IMR-90 (cell line): ENCODE data around the gene CERT1.

Source experiments
- BHLHE40 ChIP-seq: fragments of 150-350 bp; IDR thresholded peaks from 2 replicates; pipeline ENCODE4 v1.6.1; 2016; ENCODE audit warnings: mild to moderate bottlenecking, low read depth, low read length
- CEBPB ChIP-seq: IDR thresholded peaks from 2 replicates; pipeline ENCODE4 v1.6.1; 2012; ENCODE audit warnings: low read depth, low read length, improper control_type of control experiment
- CTCF ChIP-seq: conservative IDR thresholded peaks from 2 replicates; pipeline ENCODE4 v1.5.1; 2012; ENCODE audit warnings: mild to moderate bottlenecking, low read depth, low read length, improper control_type of control experiment
- FOS ChIP-seq: fragments of 150-350 bp; IDR thresholded peaks from 2 replicates; pipeline ENCODE4 v1.6.1; 2016; ENCODE audit warnings: low read depth, low read length
- MAFK ChIP-seq: IDR thresholded peaks from 2 replicates; pipeline ENCODE4 v1.6.1; 2012; ENCODE audit warnings: low read depth, low read length, improper control_type of control experiment
- MAZ ChIP-seq: IDR thresholded peaks from 2 replicates; pipeline ENCODE4 v1.6.1; 2012; ENCODE audit warnings: low read depth, mild to moderate bottlenecking, low read length, improper control_type of control experiment, moderate library complexity, borderline replicate concordance
- MXI1 ChIP-seq: IDR thresholded peaks from 2 replicates; pipeline ENCODE4 v1.6.1; 2012; ENCODE audit warnings: low read depth, mild to moderate bottlenecking, low read length, moderate library complexity, borderline replicate concordance
- NFE2L2 ChIP-seq: fragments of 150-350 bp; IDR thresholded peaks from 2 replicates; pipeline ENCODE4 v1.6.1; 2016; ENCODE audit warnings: low read depth, mild to moderate bottlenecking, low read length
- POLR2A ChIP-seq: IDR thresholded peaks from 2 replicates; pipeline ENCODE4 v1.6.1; 2012; ENCODE audit warnings: mild to moderate bottlenecking, low read depth, low read length
- RAD21 ChIP-seq: IDR thresholded peaks from 2 replicates; pipeline ENCODE4 v1.6.1; 2012; ENCODE audit warnings: low read length, improper control_type of control experiment
- RCOR1 ChIP-seq: IDR thresholded peaks from 2 replicates; pipeline ENCODE4 v1.6.1; 2012; ENCODE audit warnings: mild to moderate bottlenecking, low read length, improper control_type of control experiment; ENCODE audit not compliant: insufficient replicate concordance
- SMC3 ChIP-seq: fragments of 150-350 bp; IDR thresholded peaks from 2 replicates; pipeline ENCODE4 v1.6.1; 2016; ENCODE audit warnings: low read depth, mild to moderate bottlenecking, antibody characterized with exemption, low read length, moderate library complexity
- USF2 ChIP-seq: fragments of 150-350 bp; IDR thresholded peaks from 2 replicates; pipeline ENCODE4 v1.6.1; 2017; ENCODE audit warnings: mild to moderate bottlenecking, antibody characterized with exemption, low read length, low read depth
- TF ChIP-seq, protein P1 (sequence below): fragments of 150-350 bp; IDR thresholded peaks from 2 replicates; pipeline ENCODE4 v1.6.1; 2016; ENCODE audit warnings: low read depth, mild to moderate bottlenecking, low read length, moderate library complexity, borderline replicate concordance

DNA sequence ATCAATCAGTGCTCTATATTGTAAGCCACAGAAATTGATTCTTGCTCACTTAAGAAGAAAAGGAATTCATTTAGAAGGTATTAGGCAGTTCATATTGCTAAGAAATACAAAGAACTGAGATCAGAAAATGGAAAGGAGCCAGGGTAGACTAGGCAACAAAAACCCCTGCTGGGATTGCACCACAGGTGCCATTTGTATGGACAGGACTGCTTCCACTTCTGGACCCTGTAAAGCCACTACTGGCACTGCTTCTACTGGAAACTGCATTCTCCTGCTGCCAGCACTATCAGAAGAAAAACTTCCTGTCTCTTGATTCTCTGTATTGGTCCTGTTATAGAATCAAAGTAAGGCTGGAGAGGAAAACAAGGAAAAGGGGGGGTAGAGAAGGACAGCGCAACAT lies 45.9 kb downstream of the CERT1 start:
- no peak for TF ChIP-seq CTCF
- TF ChIP-seq RAD21 = no peak
- TF ChIP-seq RCOR1 = no peak
- no peak for TF ChIP-seq FOS
- no peak for TF ChIP-seq POLR2A
- TF ChIP-seq SMC3 = no peak
- TF ChIP-seq BHLHE40 = no peak
- TF ChIP-seq MAFK = no peak
- no peak for TF ChIP-seq CEBPB
- no peak for TF ChIP-seq USF2
- TF ChIP-seq, protein P1, sequence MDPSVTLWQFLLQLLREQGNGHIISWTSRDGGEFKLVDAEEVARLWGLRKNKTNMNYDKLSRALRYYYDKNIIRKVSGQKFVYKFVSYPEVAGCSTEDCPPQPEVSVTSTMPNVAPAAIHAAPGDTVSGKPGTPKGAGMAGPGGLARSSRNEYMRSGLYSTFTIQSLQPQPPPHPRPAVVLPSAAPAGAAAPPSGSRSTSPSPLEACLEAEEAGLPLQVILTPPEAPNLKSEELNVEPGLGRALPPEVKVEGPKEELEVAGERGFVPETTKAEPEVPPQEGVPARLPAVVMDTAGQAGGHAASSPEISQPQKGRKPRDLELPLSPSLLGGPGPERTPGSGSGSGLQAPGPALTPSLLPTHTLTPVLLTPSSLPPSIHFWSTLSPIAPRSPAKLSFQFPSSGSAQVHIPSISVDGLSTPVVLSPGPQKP = no peak
- TF ChIP-seq MXI1 = no peak
- no peak for TF ChIP-seq NFE2L2
- no peak for TF ChIP-seq MAZ
